GM19239 (cell line): ENCODE data around the gene EVI5.
"Not testable (repeated sequence)": the region's sequence is repeated elsewhere in the genome, so short reads cannot be mapped to it uniquely, and the experiment has no call there.

ENCODE experiments used
- DNase-seq: peaks from one replicate; pipeline ENCODE4 v3.0.0; 2011; ENCODE audit warnings: low spot score; ENCODE audit not compliant: insufficient read length
- FAIRE-seq: peaks from 2 replicates; lab custom pipeline; 2011; peaks lifted over from hg19 to GRCh38; lab: Jason Lieb, UNC

Gene EVI5

GRCh38 chr1:92754000-92754718 is 30.7 kb downstream of the EVI5 start:
- no peak for DNase-seq
- FAIRE-seq: no peak

GRCh38 chr1:92752719-92753118 is 32.2 kb downstream of the EVI5 start:
- DNase-seq (no peak), FAIRE-seq (no peak)

GRCh38 chr1:92749024-92749634 is 35.8 kb downstream of the EVI5 start:
- DNase-seq (peak; percentile 39), FAIRE-seq (peak; percentile 71)

- no peak for FAIRE-seq
These were observed 36.8 kb downstream of the EVI5 start for GRCh38 chr1:92748138-92748537.

GRCh38 chr1:92747735-92748134 is 37.2 kb downstream of the EVI5 start:
- DNase-seq: no peak
- no peak for FAIRE-seq

More at GRCh38 chr1:92748138-92748537, 36.8 kb downstream of the EVI5 start:
- no peak for DNase-seq

GRCh38 chr1:92746255-92746654 is 38.7 kb downstream of the EVI5 start:
- not testable (repeated sequence) for FAIRE-seq, DNase-seq

GRCh38 chr1:92743221-92743620 is 41.7 kb downstream of the EVI5 start:
- FAIRE-seq (no peak), DNase-seq (no peak)

- DNase-seq: no peak
- no peak for FAIRE-seq
These were observed 45.0 kb downstream of the EVI5 start for GRCh38 chr1:92739669-92740524.

- DNase-seq (no peak), FAIRE-seq (no peak)
These were observed 48.5 kb downstream of the EVI5 start for GRCh38 chr1:92736395-92736794.

GRCh38 chr1:92730476-92730875 is 54.4 kb downstream of the EVI5 start:
- DNase-seq (no peak), FAIRE-seq (no peak)

GRCh38 chr1:92728697-92729096 is 56.2 kb downstream of the EVI5 start:
- no peak for FAIRE-seq
- DNase-seq: no peak

- FAIRE-seq, DNase-seq: not testable (repeated sequence)
These were observed 61.2 kb downstream of the EVI5 start for GRCh38 chr1:92723713-92724112.

- no peak for DNase-seq
- no peak for FAIRE-seq
These were observed 63.0 kb downstream of the EVI5 start for GRCh38 chr1:92721886-92722285.

- FAIRE-seq: not testable (repeated sequence)
These were observed 63.8 kb downstream of the EVI5 start for GRCh38 chr1:92721157-92721556.

GRCh38 chr1:92715476-92715951 is 69.4 kb downstream of the EVI5 start:
- not testable (repeated sequence) for FAIRE-seq, DNase-seq

More at GRCh38 chr1:92721157-92721556, 63.8 kb downstream of the EVI5 start:
- not testable (repeated sequence) for DNase-seq

- no peak for FAIRE-seq
These were observed 71.0 kb downstream of the EVI5 start for GRCh38 chr1:92713939-92714338.

GRCh38 chr1:92711473-92712165 is 73.3 kb downstream of the EVI5 start:
- FAIRE-seq: no peak

More at GRCh38 chr1:92713939-92714338, 71.0 kb downstream of the EVI5 start:
- no peak for DNase-seq

GRCh38 chr1:92709738-92710137 is 75.2 kb downstream of the EVI5 start:
- no peak for FAIRE-seq
- no peak for DNase-seq

More at GRCh38 chr1:92711473-92712165, 73.3 kb downstream of the EVI5 start:
- no peak for DNase-seq

- no peak for FAIRE-seq
- no peak for DNase-seq
These were observed 76.4 kb downstream of the EVI5 start for GRCh38 chr1:92708368-92708950.

GRCh38 chr1:92707709-92708108 is 77.2 kb downstream of the EVI5 start:
- FAIRE-seq: no peak

More at GRCh38 chr1:92707709-92708108, 77.2 kb downstream of the EVI5 start:
- DNase-seq: no peak
